ENCODE data around the gene STK32B.
A peak's percentile ranks its signal among the peaks of the same experiment; 100 is the strongest.

The STK32B gene

GRCh38 chr4:5399124-5399523, 347.8 kb downstream of the STK32B start:
- Histone ChIP-seq H3K27ac (ENCODE audit: poor library complexity, severe bottlenecking) (no peak overlapping the region), H3K36me3 (ENCODE audit: low read depth) (no peaks in the 10 kb centered on the region), H3K4me3 (ENCODE audit: severe bottlenecking) (no peak overlapping the region), H3K27me3 (ENCODE audit: insufficient read depth, poor library complexity, severe bottlenecking) (peaks cover 12% of the 10 kb centered on the region), H3K4me1 (ENCODE audit: insufficient read depth, poor library complexity, severe bottlenecking) (no peaks in the 10 kb centered on the region), H3K9me3 (ENCODE audit: severe bottlenecking) (no peaks in the 10 kb centered on the region)
- TF ChIP-seq CTCF (IDR thresholded peaks at IDR 0.05; ENCODE audit: poor library complexity, severe bottlenecking): no peak
- DNase-seq (ENCODE audit: low spot score) (no peak), ATAC-seq (ENCODE audit: low read depth) (no peak)

- Histone ChIP-seq H3K36me3 (ENCODE audit: low read depth) (no peaks in the 10 kb centered on the region), H3K27ac (ENCODE audit: poor library complexity, severe bottlenecking) (no peak overlapping the region), H3K9me3 (ENCODE audit: severe bottlenecking) (no peaks in the 10 kb centered on the region), H3K4me3 (ENCODE audit: severe bottlenecking) (no peak overlapping the region), H3K4me1 (ENCODE audit: insufficient read depth, poor library complexity, severe bottlenecking) (no peaks in the 10 kb centered on the region), H3K27me3 (ENCODE audit: insufficient read depth, poor library complexity, severe bottlenecking) (peaks cover 4% of the 10 kb centered on the region)
- DNase-seq (ENCODE audit: low spot score): no peak
- peak; percentile 27; the same call in 1 of the 3 replicates for ATAC-seq (ENCODE audit: low read depth)
- TF ChIP-seq CTCF (IDR thresholded peaks at IDR 0.05; ENCODE audit: poor library complexity, severe bottlenecking): peak; percentile 70
These were observed 348.6 kb downstream of the STK32B start for GRCh38 chr4:5399790-5400421.

- TF ChIP-seq CTCF (IDR thresholded peaks at IDR 0.05; ENCODE audit: poor library complexity, severe bottlenecking): no peak
- Histone ChIP-seq H3K4me3 (ENCODE audit: severe bottlenecking) (no peak overlapping the region), H3K9me3 (ENCODE audit: severe bottlenecking) (no peaks in the 10 kb centered on the region), H3K27ac (ENCODE audit: poor library complexity, severe bottlenecking) (no peak overlapping the region), H3K4me1 (ENCODE audit: insufficient read depth, poor library complexity, severe bottlenecking) (no peaks in the 10 kb centered on the region), H3K36me3 (ENCODE audit: low read depth) (no peaks in the 10 kb centered on the region), H3K27me3 (ENCODE audit: insufficient read depth, poor library complexity, severe bottlenecking) (no peaks in the 10 kb centered on the region)
- no peak for DNase-seq (ENCODE audit: low spot score)
- no peak for ATAC-seq (ENCODE audit: low read depth)
These were observed 352.6 kb downstream of the STK32B start for GRCh38 chr4:5403746-5404497.

GRCh38 chr4:5409237-5409636, 358.0 kb downstream of the STK32B start:
- no peak for DNase-seq (ENCODE audit: low spot score)
- TF ChIP-seq CTCF (IDR thresholded peaks at IDR 0.05; ENCODE audit: poor library complexity, severe bottlenecking): no peak

More at GRCh38 chr4:5409237-5409636, 358.0 kb downstream of the STK32B start:
- Histone ChIP-seq H3K4me1 (ENCODE audit: insufficient read depth, poor library complexity, severe bottlenecking) (no peaks in the 10 kb centered on the region), H3K27me3 (ENCODE audit: insufficient read depth, poor library complexity, severe bottlenecking) (peaks cover 10% of the 10 kb centered on the region), H3K9me3 (ENCODE audit: severe bottlenecking) (no peaks in the 10 kb centered on the region), H3K4me3 (ENCODE audit: severe bottlenecking) (no peak overlapping the region), H3K36me3 (ENCODE audit: low read depth) (no peaks in the 10 kb centered on the region), H3K27ac (ENCODE audit: poor library complexity, severe bottlenecking) (no peak overlapping the region)
- no peak for ATAC-seq (ENCODE audit: low read depth)
